ENCODE results near the gene RMI1.
"Not testable (repeated sequence)": the region's sequence is repeated elsewhere in the genome, so short reads cannot be mapped to it uniquely, and the experiment has no call there.

Gene RMI1

DNA sequence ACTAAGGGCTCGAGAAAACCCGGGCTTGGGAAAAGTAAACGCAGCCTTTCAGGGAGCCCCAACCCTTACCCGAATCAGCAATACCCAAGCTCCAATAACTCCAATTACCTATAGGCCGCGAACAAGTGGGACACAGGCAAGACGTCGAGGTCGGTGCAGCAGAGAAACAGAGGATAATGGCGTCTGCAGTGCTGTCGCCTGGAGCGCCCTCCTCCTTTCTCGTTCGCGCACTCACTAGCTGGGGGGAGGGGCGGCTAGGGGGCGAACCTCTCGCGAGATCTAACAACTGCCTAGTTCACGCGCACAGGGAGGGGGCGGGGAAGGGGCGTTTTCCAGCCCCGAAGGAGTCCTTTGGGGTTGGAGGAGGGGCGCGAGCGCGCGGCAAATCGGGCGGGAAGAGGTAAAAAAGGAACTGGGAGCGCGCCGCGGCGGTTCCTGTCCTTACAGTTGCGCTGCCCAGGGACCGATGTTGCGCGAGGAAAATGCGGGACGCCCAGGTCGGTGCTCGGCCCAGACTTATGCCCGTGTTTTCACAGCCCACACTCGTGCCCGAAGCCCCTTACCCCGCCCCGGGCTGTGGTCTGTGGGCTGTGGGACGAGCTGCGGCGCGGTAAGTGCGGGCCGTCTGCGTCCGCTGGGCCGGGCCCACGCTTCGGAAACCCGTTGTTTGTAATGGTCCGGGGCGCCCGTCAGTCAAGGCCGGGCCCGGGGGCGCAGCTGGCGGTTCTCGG is at the start of gene RMI1:
Gene RMI1 (plus strand): TSS at position 411 of the 731 bp plus-strand sequence. CDS start 20,182 bp downstream, outside the sequence.
- peak; percentile 96 for DNase-seq (ENCODE audit: low spot score)

GRCh38 chr9:83930881-83931280 is 49.7 kb upstream of the RMI1 start:
- DNase-seq (ENCODE audit: low spot score): no peak

- no peak for DNase-seq (ENCODE audit: low spot score)
Observed at GRCh38 chr9:83932011-83932410, 48.6 kb upstream of the RMI1 start.

- DNase-seq (ENCODE audit: low spot score): no peak
Observed at GRCh38 chr9:83932851-83933250, 47.8 kb upstream of the RMI1 start.

GRCh38 chr9:83933790-83934189 is 46.8 kb upstream of the RMI1 start:
- DNase-seq (ENCODE audit: low spot score): no peak

DNA sequence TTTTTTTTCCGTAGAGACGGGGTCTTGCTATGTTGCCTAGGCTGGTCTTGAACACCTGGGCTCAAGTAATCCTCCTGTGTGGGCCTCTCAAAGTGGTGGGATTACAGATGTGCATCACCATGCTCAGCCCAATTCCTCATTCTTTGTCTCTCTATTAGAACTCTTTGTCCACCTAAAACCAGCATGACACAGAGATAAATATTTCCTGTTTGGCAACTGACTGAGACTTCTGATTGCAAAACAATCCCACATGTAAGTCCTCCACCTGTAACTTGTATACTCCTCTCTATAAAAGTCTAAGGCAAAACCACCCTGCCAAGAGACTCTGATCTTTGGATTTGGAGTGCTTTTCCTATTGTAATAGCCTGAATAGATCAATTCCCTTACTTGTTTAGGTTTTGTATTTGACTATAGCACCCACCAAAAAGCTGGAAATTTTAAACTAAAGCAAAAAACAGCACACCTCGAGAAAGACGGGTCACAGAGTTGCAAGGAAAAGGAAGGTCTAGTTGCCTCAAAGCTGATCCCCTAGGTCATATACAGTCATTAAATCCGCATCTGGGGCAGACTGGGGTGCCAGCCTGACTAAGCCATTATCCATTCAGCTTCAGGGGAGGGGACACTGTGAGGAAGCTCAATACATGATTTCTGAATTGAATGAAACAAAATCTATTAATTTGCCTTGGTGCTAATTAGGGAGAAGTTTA is 45.9 kb upstream of the RMI1 start:
- DNase-seq (ENCODE audit: low spot score): peak; percentile 43

DNA sequence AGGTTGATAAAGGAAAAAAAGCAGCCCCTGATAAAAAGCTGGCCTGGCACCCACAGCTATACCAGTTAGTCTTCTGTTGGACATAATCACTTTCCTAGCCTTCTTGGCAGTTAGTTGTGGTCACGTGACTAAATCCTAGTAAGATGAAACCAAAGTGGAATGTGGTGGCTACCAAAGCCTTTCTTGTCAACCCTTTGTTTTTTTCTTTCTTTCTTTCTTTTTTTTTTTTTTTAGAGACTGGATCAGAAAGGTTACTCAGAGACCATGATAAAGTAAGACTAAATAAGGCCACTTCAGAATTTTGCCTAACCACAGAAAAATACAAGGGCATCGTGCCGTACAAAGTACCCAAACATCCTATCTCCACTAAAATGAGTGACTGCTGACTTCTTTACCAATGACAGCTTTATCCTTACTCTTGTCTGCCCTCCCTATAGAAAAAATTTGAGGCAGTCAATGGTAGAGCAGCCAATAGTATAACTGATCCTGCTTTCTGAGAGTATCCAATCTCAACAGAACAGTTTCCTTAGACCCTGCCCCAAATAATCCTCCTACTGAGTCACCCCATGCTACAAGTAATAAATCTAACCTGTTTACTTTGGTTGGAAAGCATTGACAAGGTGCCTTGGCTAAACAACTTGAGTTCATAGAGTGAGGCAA is 45.2 kb upstream of the RMI1 start:
- DNase-seq (ENCODE audit: low spot score): peak; percentile 64

- DNase-seq (ENCODE audit: low spot score): no peak
Observed at GRCh38 chr9:83936523-83936922, 44.1 kb upstream of the RMI1 start.

DNA sequence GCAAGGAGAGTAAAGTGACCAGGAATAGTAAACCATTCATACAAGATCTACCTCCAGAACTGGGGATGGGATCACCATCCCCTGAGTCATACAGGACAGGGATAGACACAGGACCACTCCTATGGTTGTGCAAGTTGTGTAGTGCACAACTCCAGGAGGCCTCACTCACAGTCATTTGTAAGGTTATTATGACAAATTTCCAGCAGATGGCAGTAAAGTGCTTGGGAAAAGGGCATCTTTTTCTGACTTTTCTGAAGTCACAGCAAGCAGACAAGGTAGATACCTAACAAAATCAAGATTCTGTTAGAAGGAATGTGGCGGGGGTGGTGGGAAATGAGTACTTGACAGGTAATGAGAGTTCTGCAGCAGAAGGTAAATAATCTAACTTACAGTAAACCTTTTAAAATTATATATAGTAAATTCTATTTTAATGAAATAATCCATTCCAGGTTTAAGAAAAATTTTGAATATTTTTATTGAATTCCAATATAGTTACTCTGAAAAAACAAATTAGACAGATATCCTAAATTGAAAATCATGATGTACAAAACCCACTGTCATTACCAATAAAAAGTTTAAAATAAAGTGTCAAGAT is 42.6 kb upstream of the RMI1 start:
- peak; percentile 59 for DNase-seq (ENCODE audit: low spot score)

GRCh38 chr9:83940590-83941303 is 39.9 kb upstream of the RMI1 start:
- DNase-seq (ENCODE audit: low spot score): no peak

DNA sequence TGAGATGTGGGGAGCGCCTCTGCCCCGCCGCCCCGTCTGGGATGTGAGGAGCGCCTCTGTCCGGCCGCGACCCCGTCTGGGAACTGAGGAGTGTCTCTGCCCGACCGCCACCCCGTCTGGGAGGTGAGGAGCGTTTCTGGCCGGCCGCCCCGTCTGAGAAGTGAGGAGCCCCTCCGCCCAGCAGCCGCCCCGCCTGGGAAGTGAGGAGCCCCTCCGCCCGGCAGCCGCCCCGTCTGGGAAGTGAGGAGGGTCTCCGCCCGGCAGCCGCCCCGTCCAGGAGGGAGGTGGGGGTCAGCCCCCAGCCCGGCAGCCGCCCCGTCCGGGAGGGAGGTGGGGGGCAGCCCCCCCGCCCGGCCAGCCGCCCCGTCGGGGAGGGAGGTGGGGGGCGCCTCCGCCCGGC is 32.5 kb upstream of the RMI1 start:
- not testable (repeated sequence) for DNase-seq (ENCODE audit: low spot score)

GRCh38 chr9:83956086-83956435 is 24.5 kb upstream of the RMI1 start:
- DNase-seq (ENCODE audit: low spot score): no peak

- peak; percentile 85 for DNase-seq (ENCODE audit: low spot score)
Observed at GRCh38 chr9:83956436-83957247, 24.0 kb upstream of the RMI1 start.

DNA sequence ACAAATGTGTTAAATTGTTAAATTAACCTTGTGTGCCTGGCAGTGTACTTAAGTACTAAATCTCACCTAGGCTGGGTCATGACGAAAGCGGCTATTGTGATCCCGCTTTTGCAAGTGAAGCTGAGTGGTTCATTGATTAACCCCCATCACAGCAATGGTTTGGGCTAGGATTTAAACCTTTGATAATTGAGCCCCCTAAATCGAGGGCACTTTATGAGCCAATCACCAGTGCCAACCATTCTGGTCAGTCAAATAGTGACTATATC is 23.4 kb upstream of the RMI1 start:
- DNase-seq (ENCODE audit: low spot score): no peak

DNA sequence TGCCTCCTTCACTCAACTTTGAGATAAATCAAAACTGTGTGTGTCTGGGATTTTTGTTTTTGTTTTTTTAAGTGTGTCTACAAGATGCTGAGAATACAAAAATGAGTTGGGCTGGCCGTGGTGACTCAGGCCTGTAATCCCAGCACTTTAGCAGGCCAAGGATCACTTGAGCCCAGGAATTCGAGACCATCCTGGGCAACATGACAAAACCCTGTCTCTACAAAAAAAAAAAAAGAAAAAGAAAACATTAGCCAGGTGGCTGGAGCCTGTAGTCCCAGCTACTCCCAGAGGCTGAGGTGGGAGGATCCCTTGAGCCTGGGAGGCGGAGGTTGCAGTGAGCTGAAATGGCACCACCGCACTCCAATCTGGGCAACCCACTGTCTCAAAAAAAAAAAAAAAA is 21.5 kb upstream of the RMI1 start:
- DNase-seq (ENCODE audit: low spot score): peak; percentile 44

GRCh38 chr9:83960991-83961390 is 19.6 kb upstream of the RMI1 start:
- DNase-seq (ENCODE audit: low spot score): no peak

GRCh38 chr9:83962165-83962564 is 18.4 kb upstream of the RMI1 start:
- no peak for DNase-seq (ENCODE audit: low spot score)

- no peak for DNase-seq (ENCODE audit: low spot score)
Observed at GRCh38 chr9:83964973-83965349, 15.6 kb upstream of the RMI1 start.

- no peak for DNase-seq (ENCODE audit: low spot score)
Observed at GRCh38 chr9:83965350-83966208, 15.0 kb upstream of the RMI1 start.

- no peak for DNase-seq (ENCODE audit: low spot score)
Observed at GRCh38 chr9:83966209-83966582, 14.4 kb upstream of the RMI1 start.

GRCh38 chr9:83967073-83967472 is 13.5 kb upstream of the RMI1 start:
- no peak for DNase-seq (ENCODE audit: low spot score)
